H4 (cell line): ENCODE measurements around the gene OLIG3. TPM values are rescaled to one million over a fixed set of nuclear protein-coding genes. Genes with fewer than 3 reads are reported as not detected.

Experiments
- DNase-seq: peaks from one replicate; pipeline ENCODE4 v3.0.0-alpha.2; 2015; ENCODE audit warnings: low spot score
- total RNA-seq: library from RNA; depleted of rRNA; stranded (reverse); fragments of >200 nt; shearing (Covaris generic); gene quantifications from 2 replicates; pipeline ENCODE4 v1.2.3, GENCODE V29; 2014; rRNA removed

Gene OLIG3
- total RNA-seq: not detected in 2 replicates

DNA sequence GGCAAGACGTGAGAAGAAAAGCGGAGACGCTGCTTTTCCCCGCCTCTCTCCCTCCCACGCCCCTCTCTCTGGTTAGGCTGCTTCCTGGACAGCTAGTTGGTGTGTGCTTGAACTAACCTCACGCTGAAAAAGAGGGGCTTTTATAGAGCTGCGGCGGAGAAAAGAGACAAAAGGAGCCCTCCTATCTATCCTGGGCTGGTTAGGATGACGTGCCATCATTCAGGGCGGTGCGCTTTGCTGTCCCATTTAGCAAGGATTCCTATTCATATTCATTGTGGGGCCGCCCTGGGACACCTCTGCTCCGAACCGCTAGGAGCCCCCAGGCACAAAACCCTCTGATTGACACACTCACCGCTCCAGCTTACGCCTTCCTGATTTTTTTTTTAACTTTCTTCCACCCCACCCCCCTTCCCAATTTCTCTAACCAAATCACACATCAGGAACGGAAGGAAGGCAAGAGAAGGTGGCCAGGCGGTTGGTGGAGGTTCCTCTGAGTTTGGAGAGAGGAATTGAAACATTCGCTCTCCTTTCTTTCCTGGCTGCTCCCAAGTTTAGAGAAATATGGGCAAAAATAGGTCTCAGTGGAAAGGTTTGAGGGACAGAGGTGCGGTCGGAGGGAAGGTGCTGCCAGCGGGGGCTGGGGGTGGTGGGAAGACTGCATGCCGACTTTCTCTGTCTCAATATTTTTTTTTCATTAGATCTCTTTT, at the start of gene OLIG3:
OLIG3 (minus strand) TSS at position 114 of the 707 bp plus-strand sequence. CDS start 224 bp downstream, outside the sequence.
- no peak for DNase-seq

DNA sequence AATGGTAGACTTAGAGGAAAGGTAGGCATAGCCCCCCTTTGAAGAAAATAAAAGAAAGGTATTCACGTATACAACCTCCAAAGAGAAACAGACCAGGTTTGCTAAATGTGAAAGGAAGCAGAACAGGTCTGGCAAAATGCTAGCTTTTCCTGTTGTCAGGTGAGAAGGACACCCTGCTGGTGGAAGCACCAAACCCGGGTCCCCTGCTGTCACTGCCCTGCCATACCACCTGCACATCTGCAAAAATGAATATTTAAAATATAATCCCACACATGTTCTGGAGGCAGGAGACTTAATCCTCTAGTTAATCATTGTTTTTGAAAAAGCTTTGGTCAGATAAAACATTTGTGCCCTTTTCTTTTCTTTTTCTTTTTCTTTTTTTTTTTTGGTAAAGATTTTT, 48.9 kb upstream of the OLIG3 start:
- DNase-seq: no peak

DNA sequence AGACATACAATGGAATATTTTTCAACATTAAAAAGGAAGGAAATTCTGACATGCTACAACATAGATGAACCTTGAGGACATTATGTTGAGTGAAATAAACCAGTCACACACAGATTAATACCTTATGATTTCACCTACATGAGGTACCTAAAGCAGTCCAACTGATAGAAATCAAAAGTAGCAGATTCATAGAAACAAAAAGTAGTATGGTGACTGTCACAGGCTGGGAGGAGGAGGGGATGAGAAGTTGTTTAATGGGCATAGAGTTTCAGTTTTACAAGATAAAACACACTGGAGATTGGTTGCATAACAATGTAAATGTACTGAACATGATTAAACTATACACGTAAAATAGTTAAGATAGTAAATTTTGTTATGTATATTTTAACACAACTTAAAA, 48.5 kb upstream of the OLIG3 start:
- no peak for DNase-seq

DNA sequence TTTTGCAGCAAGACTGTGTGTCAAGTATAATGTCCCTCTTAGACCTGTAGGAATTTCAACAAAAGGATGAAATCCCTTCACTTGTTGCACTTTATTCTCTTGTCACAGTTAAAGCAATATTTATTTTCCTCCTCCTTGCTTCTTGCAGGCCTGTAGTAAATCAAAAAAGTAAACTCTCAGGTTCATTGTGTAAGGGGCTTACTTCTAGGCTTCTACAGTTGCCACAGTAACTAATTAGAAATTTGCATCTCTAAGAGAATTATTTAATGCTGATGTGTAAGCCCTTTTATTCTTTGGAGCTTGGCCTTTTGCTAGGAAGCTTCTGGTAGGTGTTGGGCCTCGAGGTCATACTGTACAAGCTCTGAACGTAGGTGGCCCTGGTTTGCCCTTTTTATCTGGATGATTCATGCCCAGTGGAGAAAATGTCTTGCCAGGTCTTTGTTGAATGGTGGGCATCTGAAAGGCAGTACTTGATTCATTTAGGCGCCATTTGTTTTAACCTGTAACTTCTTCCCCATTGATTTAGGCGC, 47.4 kb upstream of the OLIG3 start:
- no peak for DNase-seq

DNA sequence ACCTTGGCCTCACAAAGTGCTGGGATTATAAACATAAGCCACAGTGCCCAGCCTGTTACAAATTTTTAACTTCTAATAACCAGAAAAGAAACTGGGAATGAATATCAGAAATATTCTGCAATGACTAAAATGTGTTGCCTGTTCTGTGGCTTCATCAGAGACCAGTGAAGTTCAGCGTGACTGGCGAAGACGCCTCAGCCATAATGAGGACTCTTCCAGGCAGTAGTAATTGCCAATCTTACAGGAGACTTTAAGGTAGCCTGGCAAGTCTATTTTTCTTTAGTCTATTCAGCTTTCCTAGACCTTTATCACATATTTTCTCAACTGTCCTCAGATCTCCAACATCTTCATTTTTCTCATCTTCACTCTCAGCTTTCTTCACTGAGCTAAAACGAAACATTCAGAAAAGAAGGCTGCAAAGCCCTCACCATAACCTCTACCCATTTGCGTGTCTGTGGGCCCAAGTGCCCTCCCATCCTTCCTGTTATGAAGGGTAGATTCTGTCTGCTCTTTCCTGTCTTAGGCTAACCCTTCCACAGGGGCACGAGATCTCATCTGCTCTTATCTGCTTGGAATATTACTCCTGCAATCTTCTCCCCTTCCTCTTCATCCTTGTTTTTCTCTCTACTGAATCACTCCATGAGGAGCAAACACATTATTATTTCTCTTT, 42.0 kb upstream of the OLIG3 start:
- DNase-seq: no peak

DNA sequence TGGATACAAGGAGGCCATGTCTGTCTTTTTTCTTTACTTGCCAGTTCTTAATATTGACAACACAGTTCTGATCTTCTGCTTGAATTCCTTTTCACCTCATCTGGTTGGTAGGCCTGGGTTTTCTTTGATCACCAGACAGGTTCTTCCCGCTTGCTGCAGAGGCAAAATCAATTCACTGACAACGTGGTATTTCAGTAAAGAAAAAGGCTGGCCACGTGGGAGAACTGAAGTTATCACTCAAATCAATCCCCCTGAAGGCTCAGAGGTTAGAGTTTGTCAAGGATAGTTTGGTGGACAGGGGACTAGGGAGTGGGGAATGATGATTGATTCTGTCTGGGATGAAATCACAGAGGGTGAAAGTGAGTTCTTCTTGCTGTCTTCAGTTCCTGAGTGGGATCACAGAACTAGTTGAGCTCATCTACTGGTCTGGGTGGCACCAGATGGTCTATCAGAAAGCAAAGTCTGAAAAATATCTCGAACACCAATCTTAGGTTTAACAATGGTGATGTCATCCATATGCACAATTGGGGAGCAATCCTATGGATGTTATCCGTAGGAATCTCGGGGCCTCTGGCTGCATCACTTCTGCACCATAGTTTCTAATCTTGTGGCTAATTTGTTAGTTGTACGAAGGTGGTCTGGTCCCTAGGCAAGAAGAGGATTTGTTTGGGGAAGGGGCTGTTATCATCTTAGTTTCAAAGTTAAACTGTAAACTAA, 37.3 kb upstream of the OLIG3 start:
- DNase-seq: no peak

DNA sequence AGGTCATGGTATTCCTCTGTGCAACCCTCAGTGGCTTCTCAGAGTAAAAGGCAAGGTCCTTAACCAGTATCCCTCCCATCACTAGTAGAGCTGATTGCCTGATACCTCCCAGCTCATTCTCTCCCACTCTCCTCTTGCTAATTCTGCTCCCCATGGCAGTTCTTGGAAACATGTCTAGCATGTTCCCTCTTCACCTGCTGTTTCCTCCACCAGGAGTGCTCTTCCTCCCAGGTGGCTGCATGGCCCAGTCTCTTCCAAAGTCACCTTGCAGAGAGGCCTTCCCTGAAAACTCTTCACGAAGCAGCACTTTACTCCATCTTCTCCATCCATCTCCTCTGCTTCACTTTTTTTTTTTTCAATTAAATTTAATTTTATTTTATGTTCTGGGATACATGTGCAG, 36.2 kb upstream of the OLIG3 start:
- DNase-seq: no peak

DNA sequence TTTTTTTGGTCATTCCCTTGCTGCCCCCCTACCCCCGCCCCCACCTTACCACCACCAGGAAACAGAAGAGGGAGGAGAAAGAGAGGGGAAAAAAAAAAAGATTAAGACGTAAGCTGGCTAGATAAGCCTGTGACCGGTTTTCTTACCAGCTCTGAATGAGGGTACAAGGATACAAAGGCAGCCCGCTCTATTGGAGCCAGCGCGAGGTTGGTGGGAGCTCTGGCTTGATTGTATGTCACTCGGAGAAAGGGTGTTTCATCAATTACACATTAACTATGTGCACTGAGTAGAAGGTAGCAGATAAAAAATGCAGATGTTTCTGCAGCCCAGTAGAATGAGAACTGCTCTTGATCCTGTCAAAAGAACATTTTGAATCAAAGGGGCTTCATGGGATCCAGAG, 28.6 kb upstream of the OLIG3 start:
- no peak for DNase-seq

DNA sequence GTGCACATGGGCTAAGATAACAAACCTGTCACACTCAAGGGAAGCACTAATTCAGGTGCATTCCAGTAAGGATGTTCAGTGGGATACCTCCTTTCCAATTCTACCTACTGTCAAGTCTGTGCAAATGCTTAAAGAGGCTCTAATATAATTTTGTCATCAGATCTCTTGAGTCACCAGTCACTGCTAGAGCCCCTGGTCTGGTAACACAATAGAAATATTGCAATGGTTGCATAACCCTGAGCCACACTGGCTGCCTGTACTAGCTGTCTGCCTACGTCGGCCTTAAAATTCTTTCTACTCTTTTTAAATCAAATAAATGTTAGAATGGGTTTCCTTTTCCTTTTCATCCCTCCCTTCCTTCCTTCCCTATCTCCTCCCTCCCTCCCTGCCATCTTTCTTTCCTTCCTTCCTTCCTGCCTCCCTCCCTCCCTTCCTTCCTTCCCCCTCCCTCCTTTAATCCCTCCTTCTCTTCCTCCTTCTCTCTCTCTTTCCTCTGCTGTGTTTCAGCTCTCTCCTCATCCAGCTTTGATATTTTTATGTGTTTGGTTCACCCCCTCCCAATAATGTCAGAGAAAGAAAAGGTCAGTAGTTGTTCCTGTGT, 28.1 kb upstream of the OLIG3 start:
- no peak for DNase-seq

DNA sequence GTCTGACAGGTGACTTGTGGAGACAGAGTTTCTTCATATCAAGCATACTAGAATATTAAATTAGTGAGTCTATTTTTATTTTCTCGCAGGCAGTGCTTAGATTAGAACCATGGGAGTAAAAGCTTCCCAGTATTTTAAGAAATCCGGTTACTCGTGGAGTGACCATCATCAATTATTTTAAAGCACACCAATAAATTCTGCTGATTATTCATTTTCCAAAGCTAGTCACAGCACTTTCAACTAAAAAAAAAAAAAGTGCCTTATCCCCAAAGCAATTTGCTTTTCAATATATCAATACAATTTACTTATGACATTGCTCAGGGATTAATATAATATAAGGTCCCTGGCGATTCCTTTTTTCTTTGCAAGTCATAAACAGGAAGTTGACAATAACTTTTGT, 26.3 kb upstream of the OLIG3 start:
- DNase-seq: no peak

DNA sequence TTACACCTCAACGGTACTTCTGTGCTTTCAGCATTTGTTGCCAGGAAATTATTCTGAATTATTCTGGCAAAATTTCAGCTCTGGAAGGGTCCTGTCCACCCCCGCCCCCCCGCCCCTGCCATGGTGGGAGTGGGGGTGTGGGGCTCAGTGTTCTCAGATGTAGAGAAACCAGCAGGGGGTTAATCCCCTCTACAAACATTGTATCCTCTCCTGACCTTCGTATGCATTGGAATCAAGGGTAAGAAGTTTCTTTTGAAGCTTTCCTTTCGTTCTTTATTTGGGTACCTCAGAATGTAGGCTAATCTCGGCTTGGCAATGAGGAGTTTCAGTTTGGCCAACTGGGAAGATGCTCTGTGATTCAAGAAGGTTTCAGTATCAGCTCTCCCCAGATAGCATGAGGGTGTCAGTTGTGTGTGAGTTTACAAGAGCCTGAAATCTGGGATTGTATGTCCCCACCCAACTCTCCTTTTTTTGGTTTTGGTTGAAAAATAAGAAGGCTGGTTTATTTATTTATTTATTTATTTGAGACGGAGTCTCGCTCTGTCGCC, 25.5 kb upstream of the OLIG3 start:
- DNase-seq: no peak

DNA sequence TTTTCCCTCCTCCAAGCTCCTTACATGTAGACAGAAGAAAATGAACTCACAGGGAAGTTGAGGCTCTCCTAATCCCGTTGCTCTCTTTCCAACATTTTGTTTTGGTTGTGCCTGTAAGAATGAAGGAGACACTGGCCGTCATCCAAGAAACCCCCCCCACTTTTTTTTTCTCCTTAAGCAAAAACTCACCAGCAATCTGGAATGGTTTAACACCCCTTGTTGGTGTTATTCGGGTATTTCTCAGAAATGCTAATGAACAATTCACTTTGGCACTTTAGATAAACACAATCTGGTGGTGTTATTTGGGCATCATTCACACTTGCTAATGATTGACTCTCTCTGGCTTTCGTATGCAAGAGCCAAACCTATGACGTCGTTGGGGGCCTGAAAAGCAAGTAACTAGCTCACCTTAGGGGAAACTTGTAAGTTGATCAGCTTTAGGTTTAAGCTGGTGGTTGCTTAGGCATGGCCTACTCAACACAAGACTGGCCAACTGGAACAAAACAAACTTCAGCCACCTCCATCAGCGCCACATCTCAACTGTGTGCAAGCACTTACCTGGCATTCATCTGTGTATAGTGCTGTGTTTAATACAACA, 24.3 kb upstream of the OLIG3 start:
- DNase-seq: no peak

DNA sequence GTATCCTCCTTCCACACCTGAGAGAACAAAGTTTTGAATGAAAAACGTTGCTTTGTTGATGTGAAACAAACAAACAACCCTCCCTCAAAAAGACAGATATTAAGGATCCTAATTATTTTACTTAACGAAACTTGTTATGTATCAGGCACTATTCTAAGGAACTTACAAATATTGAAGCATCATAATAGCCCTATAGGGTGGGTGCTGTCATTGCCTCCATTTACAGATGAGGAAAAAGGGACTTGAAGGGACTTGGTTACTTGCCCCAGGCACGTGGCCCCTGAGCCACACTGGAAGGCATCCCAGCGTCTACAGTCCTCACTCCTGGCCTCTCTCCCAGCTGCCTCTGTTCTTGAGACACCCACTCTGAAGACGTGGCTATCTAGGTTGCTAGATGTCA, 20.2 kb upstream of the OLIG3 start:
- DNase-seq: no peak

DNA sequence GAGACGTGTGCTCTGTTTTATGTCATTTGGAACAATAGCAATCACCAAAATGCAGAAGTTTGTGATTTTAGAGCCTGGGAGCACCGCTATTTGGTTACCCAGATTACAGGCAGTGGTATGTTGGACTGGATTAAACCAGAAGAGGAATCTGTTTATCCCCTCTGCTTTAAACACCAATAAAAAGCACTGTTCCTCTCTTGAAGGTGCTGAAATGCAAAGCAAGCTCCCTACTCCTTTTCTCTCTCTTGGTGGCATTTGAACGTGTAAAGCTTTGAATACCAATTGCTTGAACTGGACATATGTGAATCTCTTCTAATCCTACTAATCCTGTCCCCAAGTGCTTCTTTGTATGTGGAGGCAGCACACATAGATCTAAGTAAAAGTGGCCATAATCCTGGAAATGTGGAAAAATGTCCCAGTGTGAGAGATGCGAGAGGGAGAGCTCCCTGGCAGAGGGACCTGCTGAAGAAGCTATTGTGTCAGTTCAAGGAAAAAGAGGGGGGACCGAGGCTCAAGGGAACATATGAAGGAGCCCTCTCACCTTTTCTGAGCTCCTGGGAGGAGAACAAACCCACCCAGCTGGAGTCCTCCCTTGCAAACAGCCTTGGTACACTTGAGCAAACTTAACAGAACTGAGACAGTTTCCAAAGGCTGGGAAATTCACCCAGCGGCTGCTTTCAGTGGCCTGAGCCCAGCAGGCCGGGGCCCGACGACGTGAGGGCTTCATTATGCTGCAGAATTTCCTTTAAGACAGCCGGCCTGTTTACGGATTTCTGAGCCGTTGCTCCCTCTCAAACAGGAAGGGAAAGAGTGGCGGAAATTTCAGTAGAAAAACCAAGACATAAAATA, 18.8 kb upstream of the OLIG3 start:
- no peak for DNase-seq

DNA sequence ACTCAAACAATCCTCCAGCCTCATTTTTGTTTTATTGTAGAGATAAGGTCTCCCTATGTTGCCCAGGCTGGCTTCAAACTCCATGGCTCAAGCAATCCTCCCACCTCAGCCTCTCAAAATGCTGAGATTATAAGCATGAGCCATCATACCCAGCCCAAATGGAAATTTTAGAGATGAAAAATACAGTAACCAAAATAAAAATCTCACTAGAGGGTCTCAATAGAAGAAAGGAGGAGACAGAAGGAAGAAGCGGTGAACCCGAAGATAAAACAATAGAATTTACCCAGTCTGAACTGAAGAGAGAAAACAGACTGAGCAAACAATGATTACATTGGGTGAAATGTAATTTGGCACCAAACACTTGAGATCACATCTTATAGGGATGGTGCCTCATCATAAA, 16.7 kb upstream of the OLIG3 start:
- no peak for DNase-seq

DNA sequence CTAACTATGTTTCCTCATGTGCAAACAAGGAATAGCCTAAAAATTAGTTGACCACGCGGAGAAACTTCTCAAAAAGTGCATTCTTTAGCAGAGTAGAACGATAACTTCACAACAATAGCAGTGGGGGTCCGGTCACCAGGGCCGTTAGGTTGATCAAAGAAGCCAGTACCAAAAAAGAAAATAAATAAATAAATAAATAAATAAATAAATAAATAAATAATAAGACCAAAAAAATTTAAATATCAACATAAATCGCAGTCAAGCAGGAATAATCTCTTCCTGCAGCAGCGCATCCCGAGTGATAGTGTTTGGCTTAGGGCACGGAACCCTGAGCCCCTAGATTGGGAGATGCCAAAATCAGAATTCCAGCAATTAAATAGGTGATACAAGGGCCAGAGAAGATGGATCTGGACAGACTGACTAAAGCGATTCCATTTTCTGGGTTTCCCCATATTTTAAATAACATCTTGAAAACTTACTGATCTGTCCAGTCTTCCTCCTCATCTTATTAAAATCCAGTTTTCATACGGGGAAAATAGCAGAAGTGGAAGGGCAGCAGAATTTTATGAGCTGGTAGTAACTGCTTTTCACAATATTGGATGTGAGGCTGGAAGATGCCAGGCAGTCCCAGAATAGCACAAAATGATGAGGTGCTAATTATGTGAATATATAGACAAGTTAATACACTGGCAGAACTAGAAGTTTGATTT, 4.4 kb upstream of the OLIG3 start:
- no peak for DNase-seq

DNA sequence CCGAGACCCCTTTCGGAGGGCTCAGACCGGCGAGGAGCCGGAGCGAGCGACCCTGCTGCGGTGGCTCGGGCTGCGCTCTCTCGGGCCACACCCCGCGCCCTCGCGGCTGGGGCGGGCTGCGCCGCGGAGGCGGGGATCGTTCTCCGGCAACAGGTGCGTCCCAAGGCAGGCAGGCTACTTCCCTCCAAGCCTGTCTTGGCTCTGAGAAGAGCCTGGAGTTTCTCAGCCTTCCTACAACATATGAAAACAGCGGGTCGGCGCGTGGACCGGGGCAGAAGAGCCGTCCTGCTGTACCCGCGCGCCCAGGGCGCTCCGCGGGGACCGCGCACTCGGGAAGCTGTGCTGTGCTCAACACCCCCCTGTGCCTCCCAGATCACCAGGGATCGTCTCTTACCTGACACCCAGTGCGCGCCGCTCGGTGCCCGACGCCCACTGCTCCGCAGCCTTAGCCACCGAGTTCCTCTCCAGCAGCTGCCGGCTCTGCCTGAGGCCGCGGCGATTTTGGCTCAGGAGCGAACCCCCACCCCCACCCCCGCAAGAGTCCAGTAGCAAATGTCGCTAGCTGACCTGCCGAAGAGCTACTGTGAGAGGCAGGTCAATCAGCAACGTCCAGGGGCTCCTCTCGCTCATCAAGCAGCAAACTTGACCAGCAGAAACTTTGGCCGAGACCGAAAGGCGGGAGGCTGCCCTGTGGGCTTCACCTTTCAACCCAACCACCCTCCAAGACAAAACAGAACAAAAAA, 3.7 kb upstream of the OLIG3 start:
- DNase-seq: no peak

DNA sequence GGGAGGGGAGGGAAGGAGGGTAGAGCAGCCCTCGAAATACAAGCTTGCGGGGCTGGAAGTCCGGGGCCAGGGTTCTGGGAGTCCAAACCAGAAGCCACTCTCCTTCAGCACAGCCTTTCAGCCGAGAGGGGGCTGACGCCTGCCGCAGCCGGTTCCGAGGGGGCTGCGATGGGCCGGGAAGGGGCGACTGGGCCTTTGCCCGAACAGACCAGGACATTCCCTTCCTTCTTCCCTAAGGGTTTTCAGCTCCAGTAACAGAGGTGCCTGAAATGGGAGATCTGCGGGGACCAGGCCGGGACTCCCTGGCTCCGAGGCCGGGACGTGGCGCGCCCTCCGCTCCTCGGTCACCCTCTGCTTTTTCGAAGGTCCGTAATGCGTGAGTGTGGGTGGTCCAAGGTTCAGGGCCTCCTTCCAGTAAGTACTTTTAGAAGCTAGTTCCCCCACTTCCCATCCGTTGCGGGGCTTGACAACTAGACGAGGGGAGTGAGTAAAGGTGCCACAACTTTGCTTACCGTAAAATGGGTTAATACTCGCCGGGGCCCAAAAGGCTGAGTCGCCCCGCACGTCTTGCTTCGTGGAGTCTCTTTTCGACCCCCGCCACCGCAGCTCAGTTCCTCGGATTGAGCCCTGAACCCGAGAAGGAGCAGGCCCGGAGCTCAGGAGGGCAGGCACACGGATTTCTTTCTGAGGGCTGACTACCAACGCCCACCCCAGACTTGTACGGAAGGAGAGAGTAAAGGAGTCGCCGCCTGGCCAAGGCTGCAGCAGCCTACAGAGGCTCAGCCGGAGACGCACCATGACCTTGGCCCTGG, 2.9 kb upstream of the OLIG3 start:
- DNase-seq: no peak
